GM19467 (cell line): ENCODE data around the gene ALX4.

ENCODE experiments used
- ATAC-seq: cut with Tn5 transposase; IDR thresholded peaks from one replicate; pipeline ENCODE4 v1.9.1; 2021; ENCODE audit warnings: mild to moderate bottlenecking, moderate library complexity; ENCODE audit not compliant: unreplicated experiment

ALX4 gene

GRCh38 chr11:44316659-44317240 lies 6.8 kb upstream of the ALX4 start:
- no peak for ATAC-seq

- ATAC-seq, result no peak
Measured at GRCh38 chr11:44315947-44316658, 6.2 kb upstream of the ALX4 start.

- no peak for ATAC-seq
Measured at GRCh38 chr11:44314733-44315132, 4.8 kb upstream of the ALX4 start.

- ATAC-seq, result no peak
Measured at GRCh38 chr11:44313761-44314489, 4.0 kb upstream of the ALX4 start.

GRCh38 chr11:44312876-44313275 lies 2.9 kb upstream of the ALX4 start:
- no peak for ATAC-seq

- ATAC-seq, result no peak
Measured at GRCh38 chr11:44311339-44312261, 1.7 kb upstream of the ALX4 start.

GRCh38 chr11:44310463-44311272 lies 729 bp upstream of the ALX4 start:
- no peak for ATAC-seq

- ATAC-seq, result no peak
Measured at GRCh38 chr11:44310206-44310462, 195 bp upstream of the ALX4 start.

- no peak for ATAC-seq
Measured at GRCh38 chr11:44308923-44309477, 939 bp downstream of the ALX4 start.

- ATAC-seq, result no peak
Measured at GRCh38 chr11:44308256-44308922, 1.6 kb downstream of the ALX4 start.

- ATAC-seq, result no peak
Measured at GRCh38 chr11:44307340-44308099, 2.4 kb downstream of the ALX4 start.

GRCh38 chr11:44306918-44307244 lies 3.1 kb downstream of the ALX4 start:
- ATAC-seq, result no peak

- ATAC-seq, result no peak
Measured at GRCh38 chr11:44306052-44306917, 3.7 kb downstream of the ALX4 start.

- ATAC-seq, result no peak
Measured at GRCh38 chr11:44305470-44306051, 4.4 kb downstream of the ALX4 start.

GRCh38 chr11:44305026-44305469 lies 4.9 kb downstream of the ALX4 start:
- ATAC-seq, result no peak

- no peak for ATAC-seq
Measured at GRCh38 chr11:44304091-44305025, 5.6 kb downstream of the ALX4 start.
